ENCODE data around the gene CCDC30.
"Not testable (repeated sequence)": the region's sequence is repeated elsewhere in the genome, so short reads cannot be mapped to it uniquely, and the experiment has no call there.

Gene CCDC30

GRCh38 chr1:42657981-42658876, 195.1 kb downstream of the CCDC30 start, which contains the start of gene PPIH:
PPIH (plus strand) TSS chr1:42658423; CDS start chr1:42658447, 24 bp downstream.
- peak; percentile 94 for DNase-seq (ENCODE audit: low read depth)

GRCh38 chr1:42658877-42659337, 195.8 kb downstream of the CCDC30 start:
- peak; percentile 77 for DNase-seq (ENCODE audit: low read depth)

- DNase-seq (ENCODE audit: low read depth), result no peak
These were observed 197.9 kb downstream of the CCDC30 start for GRCh38 chr1:42660907-42661500.

DNA sequence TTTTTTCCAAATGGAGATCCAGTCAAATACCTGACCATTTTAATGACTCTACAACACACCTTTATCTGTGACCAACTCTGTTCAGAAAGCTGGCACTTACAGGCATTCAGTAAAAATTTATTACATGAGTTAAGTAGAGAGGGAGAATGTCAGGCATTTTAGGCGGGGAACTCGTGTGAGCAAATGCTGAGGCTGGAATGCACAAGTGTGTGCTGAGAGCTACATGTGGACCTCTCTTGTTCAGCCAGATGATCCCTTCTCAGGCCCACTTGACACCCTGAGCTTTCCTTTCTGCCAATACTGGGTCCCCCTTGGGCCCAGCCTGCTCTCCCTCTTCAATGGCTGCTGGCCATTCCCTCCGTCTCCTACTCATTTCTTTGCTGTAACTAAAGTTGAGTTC, 206.8 kb downstream of the CCDC30 start:
- DNase-seq (ENCODE audit: low read depth), result no peak

DNA sequence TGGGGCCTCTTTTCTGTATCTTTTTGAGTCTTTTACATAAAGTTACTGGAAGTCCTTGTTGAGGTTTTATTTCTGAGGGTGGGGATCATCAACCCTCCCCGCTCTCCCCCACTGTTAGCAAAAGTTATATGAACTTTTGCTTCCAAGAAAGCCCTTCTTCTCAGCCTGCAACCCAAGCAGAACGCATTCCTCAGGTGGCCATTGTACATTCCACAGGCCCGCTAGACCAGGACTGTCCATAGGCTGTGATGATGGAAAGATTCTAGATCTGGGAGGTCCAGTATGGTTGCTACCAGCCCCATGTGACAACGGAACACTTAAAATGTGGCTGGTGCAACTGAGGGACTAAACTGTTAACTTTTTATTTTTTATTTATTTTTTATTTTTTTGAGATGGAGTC, 207.3 kb downstream of the CCDC30 start:
- DNase-seq (ENCODE audit: low read depth), result no peak

DNA sequence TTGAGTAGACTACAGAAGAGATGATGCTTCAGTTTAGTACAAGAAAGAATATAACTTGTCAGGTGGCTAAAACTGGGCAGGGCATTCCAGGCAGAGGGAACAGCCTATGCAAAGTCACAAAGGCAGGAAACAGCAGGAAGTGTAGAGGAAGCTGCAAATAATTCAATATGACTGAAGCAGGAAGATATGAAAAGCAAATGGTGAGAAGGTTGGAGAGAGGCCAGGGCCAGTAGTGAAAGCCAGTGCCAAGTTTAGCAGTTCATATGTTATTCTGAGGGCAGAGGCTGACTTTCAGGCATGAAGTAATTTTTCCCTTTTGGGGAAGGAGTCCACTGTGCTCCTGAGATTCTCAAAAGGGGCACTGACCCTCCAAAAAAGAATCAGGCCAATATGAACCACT, 211.1 kb downstream of the CCDC30 start:
- DNase-seq (ENCODE audit: low read depth), result no peak

GRCh38 chr1:42674682-42675081, 211.6 kb downstream of the CCDC30 start:
- DNase-seq (ENCODE audit: low read depth), result no peak

DNA sequence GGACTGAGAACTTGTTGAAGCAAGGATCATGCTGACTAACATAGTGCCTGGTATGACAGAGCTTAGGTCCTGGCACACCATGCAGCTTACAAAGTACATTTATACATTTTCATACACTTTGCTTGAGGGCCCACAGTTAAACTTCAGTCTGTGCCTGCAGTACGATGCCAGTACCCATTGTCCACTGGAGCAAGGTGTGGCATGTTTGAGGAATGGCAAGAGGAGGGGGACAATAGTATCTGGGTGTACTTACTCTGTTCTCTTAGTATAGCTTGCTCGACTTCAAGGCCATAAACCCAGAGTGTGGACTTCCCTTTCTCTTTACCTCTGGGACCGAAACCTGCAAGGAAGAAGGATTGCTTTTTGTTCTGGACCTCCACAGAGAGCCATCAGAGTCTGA, 212.4 kb downstream of the CCDC30 start:
- no peak for DNase-seq (ENCODE audit: low read depth)

- no peak for DNase-seq (ENCODE audit: low read depth)
These were observed 213.5 kb downstream of the CCDC30 start for GRCh38 chr1:42676534-42677087.

GRCh38 chr1:42679364-42679983, 216.4 kb downstream of the CCDC30 start:
- DNase-seq (ENCODE audit: low read depth), result peak; percentile 53

- DNase-seq (ENCODE audit: low read depth), result no peak
These were observed 217.0 kb downstream of the CCDC30 start for GRCh38 chr1:42680055-42680454.

DNA sequence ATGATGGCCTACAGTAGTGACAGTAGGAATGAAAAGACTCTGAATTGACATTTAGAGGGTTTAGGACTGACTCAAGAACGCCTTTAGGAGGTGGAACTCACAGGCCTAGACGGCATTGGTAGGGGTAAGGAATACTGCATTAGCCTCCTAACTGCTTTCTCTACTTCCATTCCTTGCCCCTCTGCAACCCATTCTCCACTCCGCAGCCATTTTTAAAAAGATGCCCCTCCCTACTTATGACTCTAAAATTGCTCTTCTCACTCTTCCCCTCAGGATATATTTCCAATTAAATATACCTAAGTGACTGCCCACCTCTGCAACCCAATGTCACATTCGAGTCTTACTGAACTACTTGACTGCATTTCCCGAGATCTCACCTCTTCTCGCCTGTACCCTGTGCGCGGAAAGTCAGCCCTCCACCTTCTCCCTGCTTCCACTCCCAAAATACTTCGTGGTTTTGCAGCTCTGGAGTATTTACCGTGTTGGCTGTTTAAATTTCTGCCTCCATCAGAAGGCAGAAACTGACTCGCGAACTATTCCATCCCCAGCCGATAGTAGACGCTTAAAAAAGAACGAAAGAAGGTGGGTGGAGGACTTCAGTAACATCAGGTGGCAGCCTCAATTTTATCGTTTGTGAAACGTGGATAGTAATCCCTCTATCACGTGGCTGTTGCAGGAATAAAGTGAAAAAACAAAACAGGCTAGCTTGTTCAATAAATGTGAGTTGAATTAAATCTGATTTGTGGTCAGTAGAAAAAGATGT, 218.0 kb downstream of the CCDC30 start:
- DNase-seq (ENCODE audit: low read depth), result peak; percentile 45

DNA sequence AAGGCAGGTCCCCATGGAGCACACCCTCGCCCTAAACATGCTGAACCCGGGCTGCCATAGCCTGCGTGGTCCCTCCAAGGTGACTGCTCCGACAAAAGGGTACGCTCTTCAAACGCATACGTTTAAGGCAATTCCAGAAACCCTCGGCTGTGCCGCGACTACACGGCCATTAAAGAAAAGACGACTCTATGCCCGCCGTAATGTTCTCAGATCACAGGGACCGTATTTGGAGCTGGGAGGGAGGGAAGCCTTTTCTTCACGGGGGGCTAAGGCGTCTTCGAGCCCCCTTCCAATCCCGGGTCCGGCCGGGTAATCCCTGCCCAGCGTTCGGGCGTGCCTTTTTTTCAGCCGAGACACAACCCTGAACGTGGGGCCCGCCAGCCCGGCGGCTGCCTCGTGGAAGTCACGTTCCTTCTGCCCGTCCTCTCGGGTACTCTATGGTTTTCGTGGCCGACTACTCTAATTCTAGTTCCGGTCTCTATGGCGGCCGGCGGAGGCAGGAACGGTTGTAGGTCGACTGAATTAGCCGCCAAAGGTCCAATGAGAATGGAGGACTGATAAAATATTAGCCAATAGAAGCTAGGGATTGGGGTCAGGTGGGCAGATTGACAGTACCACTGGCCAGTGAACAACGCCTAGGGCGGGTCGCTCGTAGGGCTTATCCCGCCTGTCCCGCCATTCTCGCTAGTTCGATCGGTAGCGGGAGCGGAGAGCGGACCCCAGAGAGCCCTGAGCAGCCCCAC, 218.8 kb downstream of the CCDC30 start, which contains the start of gene YBX1:
YBX1 (plus strand) TSS at position 678 of the 743 bp plus-strand sequence. CDS start 148 bp downstream, outside the sequence.
- DNase-seq (ENCODE audit: low read depth), result peak; percentile 99

- not testable (repeated sequence) for DNase-seq (ENCODE audit: low read depth)
These were observed 219.3 kb downstream of the CCDC30 start for GRCh38 chr1:42682484-42682738.

- peak; percentile 77 for DNase-seq (ENCODE audit: low read depth)
These were observed 219.8 kb downstream of the CCDC30 start for GRCh38 chr1:42682739-42683531.

DNA sequence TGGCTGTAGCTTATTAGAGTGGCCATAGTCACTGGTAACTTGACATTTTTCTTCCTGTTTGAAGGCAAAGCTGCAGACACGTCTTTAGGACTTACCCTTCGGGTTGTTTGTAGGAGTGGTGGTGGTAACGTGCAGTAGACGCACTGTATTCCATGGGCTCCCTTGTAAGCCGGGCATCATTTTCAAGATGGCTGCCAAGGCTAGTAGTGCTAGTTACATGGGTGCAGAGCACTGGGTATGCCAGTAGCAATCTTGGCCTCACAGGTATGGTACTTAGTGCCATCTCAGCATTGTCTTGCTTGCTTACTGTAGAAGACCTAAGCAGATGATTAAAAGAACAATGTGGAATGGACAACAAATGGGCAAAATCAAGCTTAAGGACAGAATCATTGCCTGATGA, 221.1 kb downstream of the CCDC30 start:
- DNase-seq (ENCODE audit: low read depth), result peak; percentile 31

DNA sequence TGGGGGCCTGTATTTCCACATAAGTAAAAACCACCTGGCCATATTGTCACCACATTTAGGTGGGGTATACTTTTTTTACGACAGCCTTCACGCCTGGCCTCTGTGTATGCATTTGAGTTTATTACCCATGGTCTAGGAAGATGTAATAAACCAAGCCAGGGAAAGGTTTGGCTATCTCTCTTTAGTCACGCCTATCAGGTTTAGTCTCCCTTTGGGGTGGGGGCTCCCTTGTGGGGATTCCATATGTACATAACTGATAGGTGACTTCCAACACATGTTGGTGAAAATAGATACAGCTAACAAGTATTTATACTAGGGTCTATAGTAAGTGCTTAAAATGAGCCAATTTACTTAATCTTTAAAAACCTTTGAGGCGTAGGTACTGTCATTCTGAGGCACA, 223.3 kb downstream of the CCDC30 start:
- no peak for DNase-seq (ENCODE audit: low read depth)

DNA sequence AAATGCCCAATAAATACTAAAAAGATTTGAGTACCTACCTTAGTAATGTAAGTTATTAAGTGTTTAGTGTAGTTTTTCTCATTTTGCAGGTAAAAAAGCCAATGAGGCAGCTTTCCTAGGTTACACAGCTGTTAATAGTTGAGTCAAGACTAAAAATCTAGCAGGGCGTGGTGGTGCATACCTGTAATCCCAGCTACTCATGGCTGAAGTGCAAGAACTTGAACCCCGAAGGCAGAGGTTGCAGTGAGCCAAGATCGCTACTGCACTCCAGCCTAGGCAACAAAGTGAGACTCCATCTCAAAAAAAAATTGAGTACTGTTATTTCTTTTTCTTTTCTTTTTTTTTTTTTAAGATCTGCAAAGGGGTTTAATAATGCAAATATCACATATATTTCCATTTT, 226.8 kb downstream of the CCDC30 start:
- no peak for DNase-seq (ENCODE audit: low read depth)

DNA sequence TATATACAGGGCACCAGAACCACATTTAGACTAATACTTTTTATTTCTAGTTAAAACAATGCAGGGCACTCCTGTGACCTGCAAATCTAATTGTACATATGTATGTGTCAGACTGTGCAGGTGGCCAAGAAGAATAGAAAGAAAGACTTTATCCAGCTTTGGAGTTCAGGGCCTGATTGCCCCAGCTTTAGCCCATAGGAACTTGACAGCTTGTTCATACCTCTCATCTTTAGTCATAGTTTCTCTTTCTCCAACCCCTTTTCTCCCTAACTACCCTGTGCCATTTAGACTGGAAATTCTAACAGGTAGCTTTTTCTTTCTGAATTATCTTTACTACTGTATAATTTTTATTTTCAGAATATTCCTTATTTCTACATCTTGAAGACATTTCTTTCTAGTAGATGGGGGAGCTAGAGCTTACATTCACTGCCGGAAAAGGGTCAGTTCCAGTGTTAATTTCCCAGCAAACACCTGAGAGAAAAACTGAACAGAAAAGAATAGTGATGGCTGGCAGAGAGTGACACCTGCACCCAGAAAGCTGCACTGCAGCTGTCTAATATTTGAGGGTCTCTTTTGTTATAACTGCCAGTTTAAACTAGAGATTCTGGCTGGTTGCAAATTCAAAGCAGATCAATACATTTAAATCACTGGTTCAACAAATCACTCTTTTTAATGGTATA, 227.5 kb downstream of the CCDC30 start:
- peak; percentile 30 for DNase-seq (ENCODE audit: low read depth)

DNA sequence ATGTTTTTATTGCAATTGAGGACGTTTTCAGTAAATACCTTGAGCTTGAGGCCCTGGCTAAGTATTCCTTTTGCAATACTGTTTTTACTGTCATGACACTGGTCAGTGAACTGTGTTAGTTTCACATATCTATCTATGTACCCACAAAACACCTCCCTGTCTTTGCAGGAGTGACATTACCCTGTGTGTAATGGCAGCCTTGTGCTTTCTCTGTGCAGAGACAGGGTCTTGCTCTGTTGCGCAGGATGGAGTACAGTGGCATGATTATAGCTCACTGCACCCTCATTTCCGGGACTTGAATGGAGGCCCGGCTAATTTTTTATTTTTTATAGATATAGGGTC, 228.0 kb downstream of the CCDC30 start:
- no peak for DNase-seq (ENCODE audit: low read depth)
